ENCODE results near the gene FREM2. TPM values are rescaled to one million over a fixed set of nuclear protein-coding genes. Genes with fewer than 3 reads are reported as not detected.

FREM2 gene
- total and polyA plus RNA-seq, 2 experiments from 2014 or later, result 2.3 to 17.8 TPM

DNA sequence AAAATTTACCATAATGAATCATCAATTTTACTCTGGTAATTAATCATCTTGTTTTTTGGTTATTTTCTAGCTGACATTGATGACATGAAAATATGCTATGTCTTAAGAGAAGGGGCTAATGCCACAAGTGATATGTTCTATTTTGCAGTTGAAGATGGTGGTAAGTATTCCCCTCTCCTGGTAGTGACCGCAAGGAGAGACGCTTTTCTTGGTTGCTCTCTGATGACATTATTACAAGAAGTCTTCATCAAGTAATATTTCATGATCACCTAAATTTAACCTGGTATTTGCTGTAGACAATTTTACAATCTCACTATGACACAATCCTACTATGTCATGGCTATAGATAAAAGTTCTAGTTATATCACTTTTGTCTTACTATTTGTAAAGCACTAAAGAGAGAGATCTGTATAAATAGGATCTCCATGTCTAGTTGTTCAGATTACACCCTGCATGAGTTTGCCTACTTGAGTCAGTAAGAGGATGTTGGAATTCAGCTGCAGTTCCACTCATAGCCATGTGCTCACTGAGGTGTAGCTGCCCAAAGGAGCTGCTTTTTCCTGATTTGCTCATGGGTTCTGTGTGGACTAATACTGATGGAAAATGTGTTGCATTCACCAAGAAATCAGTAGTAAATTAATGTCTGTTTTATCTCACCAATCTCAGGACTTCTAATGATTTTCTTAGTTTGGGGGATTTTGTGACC, 10.9 kb downstream of the FREM2 start:
- Histone ChIP-seq H3K4me2 (no peak overlapping the region), H3K36me3 (replicated peaks; ENCODE audit: insufficient read depth, low read depth) (no peaks in the 10 kb centered on the region), H3K27me3 (no peaks in the 10 kb centered on the region), H3K27ac (no peak overlapping the region), H3K4me3 (no peak overlapping the region), H3K9me2 (replicated peaks; ENCODE audit: insufficient read depth) (no peaks in the 10 kb centered on the region), H3K9me3 (ENCODE audit: low read depth) (no peaks in the 10 kb centered on the region), H3K4me1 (ENCODE audit: insufficient read depth) (peaks cover 8% of the 10 kb centered on the region), H3K79me2 (peaks cover 6% of the 10 kb centered on the region), H2AFZ (no peak overlapping the region), H4K20me1 (ENCODE audit: insufficient read depth, poor library complexity, severe bottlenecking) (no peaks in the 10 kb centered on the region)
- no peak for TF ChIP-seq EZH2 (IDR thresholded peaks at IDR 0.05; ENCODE audit: borderline replicate concordance)
- TF ChIP-seq, protein P1, sequence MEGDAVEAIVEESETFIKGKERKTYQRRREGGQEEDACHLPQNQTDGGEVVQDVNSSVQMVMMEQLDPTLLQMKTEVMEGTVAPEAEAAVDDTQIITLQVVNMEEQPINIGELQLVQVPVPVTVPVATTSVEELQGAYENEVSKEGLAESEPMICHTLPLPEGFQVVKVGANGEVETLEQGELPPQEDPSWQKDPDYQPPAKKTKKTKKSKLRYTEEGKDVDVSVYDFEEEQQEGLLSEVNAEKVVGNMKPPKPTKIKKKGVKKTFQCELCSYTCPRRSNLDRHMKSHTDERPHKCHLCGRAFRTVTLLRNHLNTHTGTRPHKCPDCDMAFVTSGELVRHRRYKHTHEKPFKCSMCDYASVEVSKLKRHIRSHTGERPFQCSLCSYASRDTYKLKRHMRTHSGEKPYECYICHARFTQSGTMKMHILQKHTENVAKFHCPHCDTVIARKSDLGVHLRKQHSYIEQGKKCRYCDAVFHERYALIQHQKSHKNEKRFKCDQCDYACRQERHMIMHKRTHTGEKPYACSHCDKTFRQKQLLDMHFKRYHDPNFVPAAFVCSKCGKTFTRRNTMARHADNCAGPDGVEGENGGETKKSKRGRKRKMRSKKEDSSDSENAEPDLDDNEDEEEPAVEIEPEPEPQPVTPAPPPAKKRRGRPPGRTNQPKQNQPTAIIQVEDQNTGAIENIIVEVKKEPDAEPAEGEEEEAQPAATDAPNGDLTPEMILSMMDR (IDR thresholded peaks at IDR 0.05; ENCODE audit: poor library complexity), result no peak
- no peak for TF ChIP-seq EZH2phosphoT487 (IDR thresholded peaks at IDR 0.05; ENCODE audit: low read depth, severe bottlenecking, unreplicated experiment)
- WGBS (ENCODE audit: low lambda C conversion rate, missing lambda C conversion rate), result 91% methylated on average over 2 of the region's 2 CpGs
- no peak for DNase-seq (ENCODE audit: low spot score)

DNA sequence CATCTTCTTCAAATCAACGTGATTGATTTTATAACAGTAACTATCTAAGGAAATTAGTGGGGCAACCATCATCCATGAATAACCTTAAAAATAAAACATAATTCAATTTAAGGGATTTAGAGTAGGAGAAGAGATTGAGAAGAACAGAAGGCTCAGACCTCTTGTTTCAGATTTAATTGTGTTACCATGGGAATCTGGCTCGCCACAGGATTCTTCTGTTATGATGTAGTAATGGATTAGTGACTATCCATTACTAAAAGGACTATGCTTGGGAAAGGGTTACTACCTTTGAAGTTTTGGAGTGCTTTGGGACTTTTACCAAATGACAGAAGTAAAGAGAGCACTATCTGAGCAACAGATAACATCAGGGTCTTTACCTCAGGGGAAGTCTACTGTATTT, 13.2 kb downstream of the FREM2 start:
- H3K27me3 ChIP-seq, result no peaks in the 10 kb centered on the region
- H3K4me2 ChIP-seq, result no peak overlapping the region
- no peak overlapping the region for H3K4me3 ChIP-seq
- H4K20me1 ChIP-seq (ENCODE audit: insufficient read depth, poor library complexity, severe bottlenecking), result no peaks in the 10 kb centered on the region
- no peak overlapping the region for H2AFZ ChIP-seq
- no peaks in the 10 kb centered on the region for H3K9me2 ChIP-seq (replicated peaks; ENCODE audit: insufficient read depth)
- no peak overlapping the region for H3K27ac ChIP-seq
- no peaks in the 10 kb centered on the region for H3K9me3 ChIP-seq (ENCODE audit: low read depth)
- no peaks in the 10 kb centered on the region for H3K4me1 ChIP-seq (ENCODE audit: insufficient read depth)
- TF ChIP-seq, protein P1 (IDR thresholded peaks at IDR 0.05; ENCODE audit: poor library complexity), result no peak
- TF ChIP-seq EZH2phosphoT487 (IDR thresholded peaks at IDR 0.05; ENCODE audit: low read depth, severe bottlenecking, unreplicated experiment) (no peak), EZH2 (IDR thresholded peaks at IDR 0.05; ENCODE audit: borderline replicate concordance) (no peak)
- H3K36me3 ChIP-seq (replicated peaks; ENCODE audit: insufficient read depth, low read depth), result no peaks in the 10 kb centered on the region
- H3K79me2 ChIP-seq, result peaks cover 6% of the 10 kb centered on the region
- DNase-seq (ENCODE audit: low spot score), result no peak
- 87% methylated on average over 2 of the region's 2 CpGs for WGBS (ENCODE audit: low lambda C conversion rate, missing lambda C conversion rate)

DNA sequence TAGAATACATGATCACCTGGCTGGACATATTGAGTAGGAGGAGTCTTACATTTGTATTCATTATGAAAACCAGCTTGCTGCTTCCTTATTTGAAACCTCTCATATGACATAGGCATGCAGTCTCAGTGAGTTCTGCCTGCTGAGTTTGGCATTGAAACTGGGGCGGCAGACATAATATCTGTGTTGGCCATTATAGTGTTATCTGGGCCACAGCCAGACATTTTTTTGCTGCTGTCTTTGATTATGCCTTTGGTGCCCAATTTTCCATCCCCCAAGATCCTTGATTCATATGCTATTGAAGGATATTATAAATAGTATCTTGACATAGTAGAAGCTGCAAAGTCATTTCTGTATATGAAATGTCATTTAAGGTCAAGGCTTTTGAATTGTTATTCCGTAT, 15.8 kb downstream of the FREM2 start:
- H3K27me3 ChIP-seq, result no peaks in the 10 kb centered on the region
- no peaks in the 10 kb centered on the region for H4K20me1 ChIP-seq (ENCODE audit: insufficient read depth, poor library complexity, severe bottlenecking)
- H3K9me2 ChIP-seq (replicated peaks; ENCODE audit: insufficient read depth), result no peaks in the 10 kb centered on the region
- H3K9me3 ChIP-seq (ENCODE audit: low read depth), result no peaks in the 10 kb centered on the region
- no peaks in the 10 kb centered on the region for H3K4me1 ChIP-seq (ENCODE audit: insufficient read depth)
- 69% methylated on average over 2 of the region's 2 CpGs for WGBS (ENCODE audit: low lambda C conversion rate, missing lambda C conversion rate)
- H3K4me2 ChIP-seq, result no peak overlapping the region
- no peak overlapping the region for H3K27ac ChIP-seq
- no peaks in the 10 kb centered on the region for H3K36me3 ChIP-seq (replicated peaks; ENCODE audit: insufficient read depth, low read depth)
- no peak for DNase-seq (ENCODE audit: low spot score)
- H3K79me2 ChIP-seq, result no peaks in the 10 kb centered on the region
- no peak for TF ChIP-seq EZH2 (IDR thresholded peaks at IDR 0.05; ENCODE audit: borderline replicate concordance)
- no peak overlapping the region for H2AFZ ChIP-seq
- no peak overlapping the region for H3K4me3 ChIP-seq

DNA sequence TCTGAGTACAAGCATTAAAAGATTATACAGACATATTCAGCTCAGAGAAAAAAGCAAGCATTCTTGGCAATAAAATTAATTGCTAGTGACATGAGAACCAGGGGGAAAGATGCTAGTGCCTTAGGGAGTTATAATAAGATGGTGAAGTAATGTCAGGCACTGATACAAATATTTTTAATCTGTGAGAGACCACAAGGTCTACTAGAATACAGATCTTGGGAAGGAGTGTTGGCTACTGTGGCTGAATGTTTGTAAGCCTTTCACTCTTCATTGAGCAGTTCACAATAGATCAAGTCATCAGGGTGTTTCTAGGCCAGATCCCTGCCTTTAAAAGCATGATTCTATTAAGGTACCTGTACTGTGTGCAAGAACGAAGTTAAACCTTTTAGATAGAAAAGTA, 16.4 kb downstream of the FREM2 start:
- WGBS (ENCODE audit: low lambda C conversion rate, missing lambda C conversion rate), result 97% methylated on average over 1 of the region's 1 CpG
- H3K27me3 ChIP-seq, result no peaks in the 10 kb centered on the region
- no peak overlapping the region for H3K4me2 ChIP-seq
- H3K36me3 ChIP-seq (replicated peaks; ENCODE audit: insufficient read depth, low read depth), result no peaks in the 10 kb centered on the region
- H4K20me1 ChIP-seq (ENCODE audit: insufficient read depth, poor library complexity, severe bottlenecking), result no peaks in the 10 kb centered on the region
- no peak overlapping the region for H3K4me3 ChIP-seq
- H3K9me3 ChIP-seq (ENCODE audit: low read depth), result no peaks in the 10 kb centered on the region
- no peaks in the 10 kb centered on the region for H3K4me1 ChIP-seq (ENCODE audit: insufficient read depth)
- H2AFZ ChIP-seq, result no peak overlapping the region
- no peaks in the 10 kb centered on the region for H3K9me2 ChIP-seq (replicated peaks; ENCODE audit: insufficient read depth)
- H3K79me2 ChIP-seq, result no peaks in the 10 kb centered on the region
- DNase-seq (ENCODE audit: low spot score), result no peak
- TF ChIP-seq, protein P1 (IDR thresholded peaks at IDR 0.05; ENCODE audit: poor library complexity), result no peak
- TF ChIP-seq EZH2phosphoT487 (IDR thresholded peaks at IDR 0.05; ENCODE audit: low read depth, severe bottlenecking, unreplicated experiment), result no peak
- TF ChIP-seq EZH2 (IDR thresholded peaks at IDR 0.05; ENCODE audit: borderline replicate concordance), result no peak
- no peak overlapping the region for H3K27ac ChIP-seq

Data from hepatocyte (in vitro differentiated cells).